HG03139 (cell line): ENCODE data around the gene PGD.
A peak's percentile ranks its signal among the peaks of the same experiment; 100 is the strongest.
"Not testable (repeated sequence)": the region's sequence is repeated elsewhere in the genome, so short reads cannot be mapped to it uniquely, and the experiment has no call there.

ENCODE experiments used
- ATAC-seq: cut with Tn5 transposase; IDR thresholded peaks from one replicate; pipeline ENCODE4 v1.9.1; 2021; ENCODE audit not compliant: unreplicated experiment

PGD gene

DNA sequence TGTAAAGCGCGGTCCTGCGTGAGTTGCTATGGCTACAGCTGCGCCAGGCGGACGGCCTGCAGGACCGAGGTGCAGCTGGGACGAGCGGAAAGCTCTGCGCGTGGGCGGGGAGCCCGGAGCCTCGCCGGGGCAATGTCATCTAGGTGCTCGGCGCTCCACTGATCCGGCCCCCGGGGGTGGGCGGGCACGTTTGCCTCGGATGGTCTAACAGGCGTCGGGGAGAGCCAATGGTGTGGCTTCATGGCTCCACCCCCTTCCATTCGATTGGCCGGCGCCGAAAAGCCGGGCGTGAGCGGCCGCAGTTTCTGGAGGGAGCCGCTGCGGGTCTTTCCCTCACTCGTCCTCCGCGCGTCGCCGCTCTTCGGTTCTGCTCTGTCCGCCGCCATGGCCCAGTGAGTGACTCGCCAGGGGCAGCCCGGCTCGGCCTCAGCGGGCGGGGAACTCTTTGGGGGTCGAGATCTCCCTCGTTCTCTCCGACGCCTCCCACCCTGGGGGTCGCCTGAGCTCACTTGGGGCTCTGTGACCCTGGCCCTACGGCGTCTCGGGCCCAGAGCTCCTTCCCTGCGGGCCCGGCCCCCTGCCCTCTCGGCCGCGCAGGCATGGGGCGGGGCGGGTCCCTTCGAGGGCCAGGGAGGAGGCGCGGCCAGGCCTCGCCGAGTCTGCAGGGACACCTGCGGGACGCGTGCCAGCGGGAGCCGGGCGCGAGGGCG is at the start of gene PGD:
Gene PGD, plus strand, starts transcription at position 331 of the 710 bp plus-strand sequence. Its CDS starts 54 bp downstream, at position 385.
- ATAC-seq: peak; percentile 94

DNA sequence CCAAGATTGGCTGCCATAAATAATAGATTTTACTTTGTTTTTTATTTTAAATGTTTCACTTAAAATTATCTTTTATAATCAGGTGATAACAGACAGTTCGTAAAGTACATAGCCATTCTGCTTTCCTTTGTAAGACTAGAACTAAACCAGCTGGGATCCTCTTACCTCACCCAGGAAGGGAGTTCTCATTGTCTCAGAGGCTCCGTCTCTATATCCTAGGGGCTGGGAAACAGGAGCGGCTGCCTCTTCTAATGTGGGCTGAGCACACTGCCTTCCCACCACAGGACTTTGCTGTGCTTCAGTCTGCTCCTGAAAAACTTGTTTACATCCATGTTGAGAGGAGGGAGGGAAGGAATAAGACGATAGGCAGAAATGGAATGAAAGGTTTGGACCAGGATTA is 45.6 kb upstream of the PGD start:
- no peak for ATAC-seq

DNA sequence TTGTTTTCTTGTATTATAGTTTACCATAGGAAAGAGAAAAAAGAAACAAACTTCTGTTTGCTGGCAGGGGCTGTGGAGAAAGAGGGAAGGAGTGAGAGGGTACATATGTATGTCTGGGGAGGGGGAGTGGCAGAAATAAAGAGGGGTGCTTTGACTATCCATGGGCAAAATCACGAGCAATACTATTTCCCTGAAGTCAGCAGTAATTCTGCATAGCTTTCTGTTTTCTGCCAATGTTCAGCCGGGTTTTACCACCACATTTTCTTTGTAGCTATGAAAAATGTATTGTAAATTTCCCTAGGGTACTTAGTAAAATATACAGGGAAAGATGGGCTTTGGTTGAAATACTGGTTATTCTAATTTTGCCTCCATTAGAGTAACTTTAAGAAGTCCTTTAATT is 45.2 kb upstream of the PGD start:
- ATAC-seq: no peak

DNA sequence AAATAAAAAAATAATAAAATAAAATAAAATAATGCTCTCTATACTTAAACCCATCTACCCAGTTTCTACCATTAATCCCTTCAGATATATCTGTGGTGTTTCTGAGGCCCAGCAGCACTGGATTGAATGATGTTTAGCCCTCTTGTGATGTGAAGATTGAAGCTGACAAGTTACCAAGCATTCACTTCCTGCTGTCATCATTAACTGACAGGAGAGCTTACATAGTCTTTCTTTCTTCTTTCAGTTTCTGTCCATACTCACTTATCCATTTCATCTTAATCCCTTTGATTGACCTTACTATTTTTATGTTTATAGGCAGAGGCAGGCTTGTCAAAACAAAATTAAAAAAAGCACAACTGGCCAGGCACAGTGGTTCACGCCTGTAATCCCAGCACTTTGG is 38.8 kb upstream of the PGD start:
- ATAC-seq: no peak

DNA sequence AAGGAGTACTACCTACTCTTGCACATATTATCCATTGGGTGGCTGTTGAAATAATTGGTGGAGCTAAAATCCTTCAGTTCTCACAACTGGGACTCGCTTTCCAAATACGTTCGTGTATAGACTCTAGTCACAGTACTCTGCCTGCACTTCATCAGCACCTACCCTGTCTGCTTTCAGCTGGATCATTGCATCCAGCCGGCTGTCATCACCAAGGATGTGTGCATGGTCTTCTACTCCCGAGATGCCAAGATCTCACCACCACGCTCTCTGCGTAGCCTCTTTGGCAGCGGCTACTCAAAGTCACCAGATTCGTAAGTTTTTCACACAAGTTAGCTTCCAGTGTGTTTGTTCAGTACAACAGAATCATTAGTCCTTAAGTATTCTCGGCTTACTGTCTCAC is 37.3 kb upstream of the PGD start:
- ATAC-seq: no peak

DNA sequence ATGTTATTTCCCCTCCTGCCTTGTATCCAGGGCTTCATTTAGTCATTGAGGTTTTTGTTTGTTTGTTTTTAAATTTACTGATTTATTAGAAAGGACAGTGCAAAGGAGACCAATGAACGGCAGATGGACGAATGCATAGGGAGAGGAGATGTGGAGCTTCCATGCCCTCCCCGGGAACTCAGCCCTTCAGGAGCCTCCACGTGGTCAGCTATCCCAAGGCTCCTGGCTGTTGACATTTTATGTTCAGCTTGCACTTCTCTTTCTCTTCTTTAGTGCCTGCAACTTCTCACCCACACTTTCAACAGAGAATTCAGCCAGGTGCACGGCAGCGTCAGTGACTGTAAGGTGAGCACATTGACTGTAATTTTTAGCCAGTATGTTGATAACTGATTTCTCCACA is 30.7 kb upstream of the PGD start:
- no peak for ATAC-seq

DNA sequence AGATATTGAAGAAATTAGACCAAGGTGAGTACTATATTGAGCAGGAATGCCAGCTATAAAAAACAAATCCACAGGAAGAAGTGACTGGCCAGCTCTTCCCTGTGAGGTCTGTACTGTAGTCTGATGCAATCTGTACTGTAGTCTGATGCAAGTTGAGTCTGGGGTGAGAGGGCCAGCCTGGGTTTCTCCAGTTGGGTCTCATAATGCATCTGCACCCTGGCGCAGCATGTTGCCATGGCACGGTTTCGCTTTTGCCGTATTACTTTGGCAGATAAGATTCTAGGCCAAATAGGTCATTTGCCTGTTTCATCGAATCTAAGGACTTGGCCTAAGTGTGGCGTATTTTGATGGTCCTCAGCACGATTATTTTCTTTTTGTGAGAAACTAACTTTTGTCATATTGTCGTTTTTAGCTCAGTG is 24.4 kb upstream of the PGD start:
- no peak for ATAC-seq

DNA sequence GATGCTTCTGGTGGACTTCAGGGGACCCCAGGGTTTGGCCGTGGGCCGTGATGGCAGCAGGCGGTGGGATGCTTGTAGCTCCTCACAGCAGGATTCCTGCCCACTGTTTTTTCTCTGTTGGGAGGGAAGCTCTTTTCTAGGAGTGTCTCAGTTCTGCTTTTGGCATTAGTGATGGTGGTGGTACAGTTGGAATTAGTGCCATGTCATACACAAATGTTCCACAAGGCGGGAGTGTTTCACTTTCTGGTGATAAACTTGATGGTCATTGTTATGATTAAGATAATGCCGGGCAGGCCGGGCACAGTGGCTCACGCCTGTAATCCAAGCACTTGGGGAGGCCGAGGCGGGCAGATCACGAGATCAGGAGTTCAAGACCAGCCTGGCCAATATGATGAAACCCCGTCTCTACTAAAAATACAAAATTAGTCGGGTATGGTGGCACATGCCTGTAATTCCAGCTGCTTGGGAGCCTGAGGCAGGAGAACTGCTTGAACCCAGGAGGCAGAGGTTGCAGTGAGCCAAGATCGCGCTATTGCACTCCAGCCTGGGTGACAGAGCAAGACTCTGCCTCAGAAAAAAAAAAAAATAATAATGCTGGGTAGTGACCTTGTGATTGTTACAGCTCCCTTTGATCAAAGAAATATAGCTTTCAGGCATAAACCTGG is 21.4 kb upstream of the PGD start:
- ATAC-seq: not testable (repeated sequence)

DNA sequence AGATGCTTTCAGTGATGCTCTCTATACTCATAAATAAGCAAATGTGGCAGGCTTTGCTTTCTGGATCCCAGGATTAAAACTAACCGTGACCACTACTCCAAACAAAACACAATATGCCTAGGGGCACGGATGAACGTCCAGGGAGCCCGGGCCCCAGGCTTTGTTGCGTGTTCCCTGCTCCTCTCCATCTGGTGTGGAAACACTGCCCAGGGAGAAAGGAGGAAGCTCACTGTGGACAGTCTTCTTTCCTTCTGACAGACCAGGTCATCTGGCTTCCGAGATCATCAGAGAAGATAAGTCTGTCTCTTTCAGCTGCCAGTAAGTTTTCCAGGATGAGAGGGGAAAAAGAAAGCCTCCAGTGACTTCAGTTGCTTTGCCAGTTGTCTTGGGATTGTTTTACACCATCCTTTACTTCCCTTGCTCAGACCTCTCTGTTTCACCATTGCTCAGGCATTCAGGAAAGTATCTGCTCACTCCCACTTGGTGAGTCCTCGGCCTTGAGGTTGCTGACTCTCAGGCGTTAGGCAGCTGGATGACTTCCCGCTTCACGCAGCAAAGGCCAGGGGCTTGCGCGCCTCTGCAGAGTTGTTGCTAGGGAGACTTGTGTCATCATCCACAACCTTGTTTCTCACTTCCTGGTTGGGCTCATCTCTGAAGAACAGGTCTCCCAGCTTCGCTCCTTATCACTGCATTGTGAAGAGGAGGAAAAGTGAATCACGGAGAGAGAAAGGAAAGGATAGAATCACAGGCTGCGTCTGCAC is 20.6 kb upstream of the PGD start:
- no peak for ATAC-seq

DNA sequence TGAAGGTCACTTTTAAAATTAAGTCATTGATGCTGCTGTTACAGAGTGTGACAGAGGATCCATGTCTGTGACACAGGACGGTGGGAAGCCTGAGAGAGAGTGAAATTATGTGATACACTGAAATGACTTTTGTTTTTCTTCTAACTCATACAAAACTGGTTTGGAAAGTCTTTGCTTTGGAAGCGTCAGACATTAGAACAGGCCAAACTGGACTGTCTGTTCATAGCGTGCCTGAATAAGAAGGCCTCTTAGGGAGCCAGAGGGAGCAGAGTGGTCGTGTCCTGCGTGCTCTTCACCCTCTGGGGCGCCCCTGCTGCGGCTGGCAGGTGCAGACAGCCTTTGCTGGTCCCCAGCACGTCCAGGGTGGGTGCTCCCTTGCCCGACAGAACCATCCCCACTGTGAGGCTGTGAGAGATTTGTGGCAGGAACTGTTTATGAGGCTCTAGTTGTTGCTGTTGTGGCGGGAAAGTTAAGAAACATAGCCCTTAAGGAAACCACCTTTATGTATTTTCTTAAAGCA is 19.7 kb upstream of the PGD start:
- no peak for ATAC-seq

DNA sequence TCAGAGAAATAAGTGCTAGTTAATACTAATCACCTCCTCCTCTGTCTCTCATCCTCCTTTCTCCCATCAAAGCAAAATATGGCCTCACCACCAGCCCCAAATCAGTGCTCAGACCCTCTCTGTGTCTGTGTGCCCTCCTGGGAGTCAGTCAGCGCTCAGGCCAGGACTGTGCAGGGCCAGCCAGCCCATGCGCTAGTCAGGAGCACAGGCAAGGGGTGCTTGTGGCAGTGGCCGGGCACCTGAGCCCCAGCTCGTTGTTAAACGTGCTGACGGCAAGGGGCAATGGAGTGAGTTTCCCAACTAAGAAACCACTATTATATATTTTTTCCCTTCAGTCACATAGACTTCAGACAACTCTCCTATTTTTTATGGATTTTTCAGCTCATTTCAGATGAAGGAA is 19.2 kb upstream of the PGD start:
- no peak for ATAC-seq

DNA sequence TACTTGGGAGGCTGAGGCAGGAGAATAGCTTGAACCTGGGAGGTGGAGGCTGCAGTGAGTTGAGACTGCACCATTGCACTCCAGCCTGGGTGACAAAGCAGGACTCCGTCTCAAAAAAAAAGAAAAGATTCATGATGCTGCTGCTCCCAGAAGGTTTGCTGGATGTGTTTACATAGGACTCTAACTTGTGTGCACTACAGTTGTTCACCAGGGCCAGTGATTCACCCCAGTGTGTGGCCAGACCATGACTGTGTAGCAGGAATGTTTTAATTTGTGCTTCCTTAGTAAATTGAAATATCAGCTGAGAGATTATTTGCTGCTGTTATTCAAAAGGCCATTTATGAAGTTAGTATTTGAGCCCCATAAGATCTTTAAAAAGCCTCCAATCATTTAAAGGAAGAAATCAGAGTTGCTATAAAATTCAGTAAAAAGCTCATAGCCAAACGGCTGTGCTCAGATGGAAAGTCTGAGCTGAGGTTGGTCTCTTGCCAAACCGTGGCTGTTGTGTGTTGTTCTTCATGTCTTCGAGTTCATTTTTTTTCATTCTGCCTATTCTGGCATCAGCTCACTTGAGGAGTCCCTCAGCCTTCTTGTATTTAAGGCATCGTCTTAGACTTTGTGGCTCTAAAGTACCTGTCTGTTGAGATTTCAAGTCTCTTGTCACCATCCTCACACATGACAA is 18.1 kb upstream of the PGD start:
- ATAC-seq: no peak

DNA sequence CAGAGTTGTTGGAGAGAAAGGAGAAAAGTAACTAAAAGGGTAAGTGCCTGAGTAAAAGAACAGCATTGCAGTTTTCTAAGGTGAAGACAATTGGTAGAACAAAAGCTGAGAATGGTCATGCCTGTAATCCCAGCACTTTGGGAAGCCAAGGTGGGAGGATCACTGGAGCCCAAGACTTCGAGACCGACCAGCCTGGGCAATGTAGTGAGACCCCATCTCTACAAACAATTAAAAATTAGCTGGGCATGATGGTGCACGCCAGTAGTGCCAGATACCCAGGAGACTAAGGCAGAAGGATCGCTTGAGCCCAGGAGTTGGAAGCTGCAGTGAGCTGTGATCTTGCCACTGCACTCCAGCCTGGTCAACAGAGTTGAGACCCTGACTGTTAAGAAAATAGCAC is 15.2 kb upstream of the PGD start:
- no peak for ATAC-seq

DNA sequence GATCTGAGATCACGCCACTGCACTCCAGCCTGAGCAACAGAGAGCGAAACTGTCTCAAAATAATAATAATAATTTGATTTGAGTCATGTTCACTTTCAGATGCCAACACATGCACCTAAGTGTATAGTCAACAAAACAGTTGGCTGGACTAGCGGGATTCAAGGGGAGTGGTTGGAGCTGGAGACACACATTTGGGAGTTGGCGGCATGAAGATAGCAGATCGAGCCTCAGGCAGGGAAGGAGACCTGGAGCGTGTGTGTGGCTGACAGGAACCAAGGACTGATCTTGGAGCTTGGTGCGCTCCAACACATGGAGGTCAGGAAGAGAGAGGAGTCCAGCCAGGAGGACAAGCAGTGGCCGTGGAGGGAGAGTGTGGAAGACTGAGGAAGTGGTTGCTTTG is 14.6 kb upstream of the PGD start:
- no peak for ATAC-seq

DNA sequence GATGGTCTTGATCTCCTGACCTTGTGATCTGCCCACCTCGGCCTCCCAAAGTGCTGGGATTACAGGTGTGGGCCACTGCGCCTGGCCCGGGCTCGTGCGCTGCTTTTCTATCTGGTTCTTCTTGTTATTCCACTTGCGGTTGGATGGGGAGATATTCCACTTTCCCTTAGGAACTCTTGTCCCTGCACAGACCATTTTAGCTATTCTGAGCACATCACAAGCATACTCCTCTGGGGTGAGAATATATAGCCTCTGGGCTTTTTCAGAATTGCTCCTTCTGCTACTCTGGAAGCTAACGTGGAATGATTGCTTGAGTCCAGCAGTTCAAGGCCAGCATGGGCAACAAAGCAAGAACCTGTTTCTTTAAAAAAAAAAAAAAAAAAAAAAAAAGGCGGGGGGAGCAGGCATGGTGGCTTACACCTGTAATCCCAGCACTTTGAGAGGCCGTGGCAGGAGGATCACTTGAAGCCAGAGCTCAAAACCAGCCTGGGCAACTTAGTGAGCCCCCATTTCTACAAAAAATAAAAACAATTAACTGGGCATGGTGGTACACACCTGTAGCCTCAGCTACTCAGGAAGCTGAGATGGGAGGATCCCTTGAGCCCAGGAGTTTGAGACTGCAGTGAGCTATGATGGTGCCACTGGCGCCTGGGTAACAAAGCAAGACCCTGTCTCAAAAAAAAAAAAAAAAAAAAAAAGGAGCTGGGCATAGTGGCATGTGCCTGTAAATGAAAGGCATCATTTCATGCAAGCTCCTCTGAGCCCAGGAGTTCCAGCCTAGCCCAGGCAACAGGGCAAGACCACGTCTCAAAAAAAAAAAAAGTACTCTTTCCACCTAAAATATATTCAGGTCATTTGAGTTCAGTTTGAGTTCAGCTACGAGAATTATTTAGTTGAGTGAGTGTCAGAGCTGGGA is 11.8 kb upstream of the PGD start:
- no peak for ATAC-seq

DNA sequence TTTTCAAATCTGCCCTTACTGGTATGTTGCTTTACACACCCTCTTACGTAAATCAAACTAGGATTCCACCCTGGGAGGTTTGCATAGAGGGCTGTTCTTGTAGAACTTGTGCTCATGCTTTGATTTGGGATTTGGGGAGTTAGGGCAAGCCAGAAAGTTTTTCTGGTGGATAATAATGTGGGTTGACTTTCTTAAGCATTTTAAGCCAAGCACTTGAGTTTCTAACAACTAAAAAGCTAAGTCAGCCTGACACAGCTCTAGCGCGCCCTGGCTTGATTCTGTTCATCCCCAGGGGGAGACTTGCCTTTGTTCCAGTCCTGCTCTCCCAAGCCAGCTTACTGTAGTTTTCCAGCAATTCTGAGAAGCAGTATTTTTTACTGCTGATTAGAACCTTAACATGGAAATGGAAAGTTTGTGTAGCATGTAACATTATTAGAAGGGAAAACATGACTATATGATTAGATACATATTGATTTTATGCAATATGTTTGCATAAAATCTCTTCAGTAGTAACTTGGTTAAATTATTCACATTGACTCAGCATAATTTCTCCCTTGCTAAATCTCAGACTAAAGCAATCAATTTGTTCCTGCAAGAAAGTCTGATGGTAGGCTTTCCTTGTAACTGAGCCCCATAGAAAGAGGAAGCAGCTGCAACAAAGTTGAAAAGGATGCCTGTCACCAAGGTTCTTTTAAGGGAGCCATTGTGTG is 11.0 kb upstream of the PGD start:
- ATAC-seq: no peak

DNA sequence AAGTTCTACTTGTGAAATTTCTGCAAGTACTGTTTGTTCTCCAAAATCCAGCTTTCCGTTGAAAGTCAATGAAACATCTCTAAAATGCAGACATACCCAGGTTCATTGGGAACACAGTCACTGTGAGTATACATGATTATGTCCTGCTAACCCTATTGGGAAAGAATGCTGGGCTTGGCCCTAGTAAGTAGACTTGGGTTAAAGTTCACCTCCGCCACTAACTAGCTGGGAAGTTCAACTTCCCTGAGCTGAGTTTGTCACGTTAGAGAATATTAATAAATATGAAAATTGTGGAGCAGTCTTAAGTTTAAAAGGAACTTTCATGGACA is 10.5 kb upstream of the PGD start:
- ATAC-seq: no peak

DNA sequence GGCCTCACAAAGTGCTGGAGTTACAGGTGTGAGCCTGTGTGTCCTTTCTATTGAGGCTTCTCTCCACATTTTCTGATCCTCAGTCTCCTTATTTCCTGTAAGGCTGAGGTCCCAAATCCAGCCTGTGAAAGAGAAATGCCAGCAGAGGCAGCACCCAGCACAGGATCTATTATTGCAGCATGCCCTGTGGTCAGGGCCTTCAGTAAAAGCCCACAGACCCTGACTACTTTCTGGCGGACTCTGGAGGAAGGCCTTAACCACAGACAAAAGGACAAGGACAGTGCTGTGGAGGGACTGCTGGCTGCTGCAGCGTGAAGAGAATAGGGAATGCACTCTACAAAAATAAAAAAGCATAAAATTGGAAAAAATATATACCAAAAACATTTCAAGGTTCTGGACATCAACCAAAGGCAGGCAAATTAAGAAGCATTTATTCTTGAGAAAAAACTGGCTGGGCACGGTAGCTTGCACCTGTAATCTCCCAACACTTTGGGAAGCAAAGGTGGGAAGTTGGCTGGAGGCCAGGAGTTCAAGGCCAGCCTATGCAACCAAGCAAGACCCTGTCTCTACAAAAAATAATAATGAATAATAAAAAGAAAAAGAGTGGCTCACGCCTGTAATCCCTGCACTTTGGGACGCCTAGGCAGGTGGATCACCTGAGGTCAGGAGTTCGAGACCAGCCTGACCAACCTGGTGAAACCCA is 9.4 kb upstream of the PGD start:
- no peak for ATAC-seq

DNA sequence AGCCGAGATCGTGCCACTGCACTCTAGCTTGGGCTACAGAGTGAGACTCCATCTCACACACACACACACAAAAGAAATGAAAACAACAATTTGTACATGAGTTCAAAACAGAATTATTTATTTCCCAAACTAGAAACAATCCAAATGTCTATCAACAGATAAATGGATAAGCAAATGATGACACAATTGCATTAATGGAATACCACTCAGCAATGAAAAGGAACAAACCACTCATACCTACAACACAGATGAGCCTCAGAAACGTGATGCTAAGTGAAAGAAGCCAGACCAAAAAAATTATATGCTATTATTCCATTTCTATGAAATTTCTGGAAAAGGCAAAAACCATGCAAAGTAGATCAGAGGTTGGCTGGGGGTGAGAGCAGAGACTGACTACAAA is 2.0 kb upstream of the PGD start:
- no peak for ATAC-seq
